PC-3 (cell line): ENCODE measurements around the gene TNFSF8. TPM values are rescaled to one million over a fixed set of nuclear protein-coding genes. Genes with fewer than 3 reads are reported as not detected.

ENCODE experiments used
- ATAC-seq: fragments of 200-7000 bp; cut with Tn5 transposase; 2 replicates; pipeline ENCODE4 v1.9.1; 2020; ENCODE audit warnings: mild to moderate bottlenecking, moderate library complexity
- BruUV-seq: library from RNA; stranded (reverse); fragments of 400-500 nt; replicated peaks from 2 replicates; lab custom pipeline; 2021; lab: Mats Ljungman, UMichigan
- CTCF ChIA-PET: fragments of 300-600 bp; sonication (Branson Sonifier 250); formaldehyde crosslinking; loops from one replicate; lab custom pipeline; 2022; ENCODE audit warnings: antibody characterized with exemption; lab: Charles Lee
- POLR2A ChIA-PET: fragments of 300-600 bp; sonication (Branson Sonifier 250); formaldehyde crosslinking; loops from one replicate; lab custom pipeline; 2022; ENCODE audit warnings: antibody characterized with exemption; ENCODE audit not compliant: unreplicated experiment; lab: Charles Lee
- DNase-seq: peaks from one replicate; pipeline ENCODE4 v3.0.0-alpha.2; 2015
- H2AFZ ChIP-seq: fragments of 300-600 bp; sonication (generic); 2 replicates; pipeline ENCODE4 v1.6.0; 2016; ENCODE audit warnings: antibody characterized with exemption, low read length
- H3F3A ChIP-seq: fragments of 300-600 bp; sonication (generic); one replicate; pipeline ENCODE4 v1.6.0; 2017; ENCODE audit warnings: antibody characterized with exemption, low read length, control low read depth, mild to moderate bottlenecking; ENCODE audit not compliant: unreplicated experiment
- H3K27ac ChIP-seq: fragments of 300-600 bp; sonication (generic); 2 replicates; pipeline ENCODE4 v1.5.1; 2016; ENCODE audit warnings: mild to moderate bottlenecking, low read length
- H3K27me3 ChIP-seq: fragments of 300-600 bp; sonication (generic); 2 replicates; pipeline ENCODE4 v1.6.1; 2016; ENCODE audit warnings: low read length, mixed read lengths
- H3K36me3 ChIP-seq: fragments of 300-600 bp; sonication (generic); 2 replicates; pipeline ENCODE4 v1.6.1; 2016; ENCODE audit warnings: low read depth, mixed run types, low read length, mixed read lengths
- H3K4me1 ChIP-seq: fragments of 300-600 bp; sonication (generic); 2 replicates; pipeline ENCODE4 v1.5.1; 2016; ENCODE audit warnings: low read length; ENCODE audit not compliant: insufficient read depth
- H3K4me2 ChIP-seq: fragments of 300-600 bp; sonication (generic); 2 replicates; pipeline ENCODE4 v1.6.0; 2016; ENCODE audit warnings: low read length
- H3K4me3 ChIP-seq: fragments of 300-600 bp; sonication (generic); 2 replicates; pipeline ENCODE4 v1.5.1; 2016; ENCODE audit warnings: mild to moderate bottlenecking, low read length, mixed read lengths
- H3K79me2 ChIP-seq: fragments of 300-600 bp; sonication (generic); 2 replicates; pipeline ENCODE4 v1.6.1; 2017; ENCODE audit warnings: low read length, mixed read lengths
- H3K9ac ChIP-seq: fragments of 300-600 bp; sonication (generic); 2 replicates; pipeline ENCODE4 v1.6.0; 2016; ENCODE audit warnings: mild to moderate bottlenecking, low read length
- H3K9me2 ChIP-seq: fragments of 300-600 bp; sonication (generic); replicated peaks from 2 replicates; pipeline ENCODE4 v1.6.1; 2016; ENCODE audit warnings: mixed run types, low read length, mixed read lengths
- H3K9me3 ChIP-seq: fragments of 300-600 bp; sonication (generic); 2 replicates; pipeline ENCODE4 v1.6.1; 2016; ENCODE audit warnings: low read length, mixed read lengths
- H4K20me1 ChIP-seq: fragments of 300-600 bp; sonication (generic); 2 replicates; pipeline ENCODE4 v1.6.1; 2016; ENCODE audit warnings: low read length, mixed read lengths
- CTCF ChIP-seq: fragments of 300-600 bp; sonication (generic); conservative IDR thresholded peaks from 2 replicates; pipeline ENCODE4 v1.5.1; 2017; ENCODE audit warnings: antibody characterized with exemption, low read depth, mild to moderate bottlenecking, low read length
- EZH2 ChIP-seq: fragments of 300-600 bp; sonication (generic); IDR thresholded peaks from one replicate; pipeline ENCODE4 v1.6.1; 2017; ENCODE audit warnings: antibody characterized with exemption, mild to moderate bottlenecking, low read length; ENCODE audit not compliant: unreplicated experiment
- EZH2phosphoT487 ChIP-seq: fragments of 300-600 bp; sonication (generic); IDR thresholded peaks from 2 replicates; pipeline ENCODE4 v1.6.1; 2018; ENCODE audit warnings: mild to moderate bottlenecking, antibody characterized with exemption, low read length, borderline replicate concordance
- intact Hi-C: fragments of 100-400 bp; cut with micrococcal nuclease; formaldehyde crosslinking; loops from 2 replicates; pipeline ENCODE4 v1.9.0; 2023
- total RNA-seq: library from RNA; depleted of rRNA; stranded (reverse); fragments of >200 nt; gene quantifications from 2 replicates; pipeline ENCODE4 v1.2.3, GENCODE V29; 2014

TNFSF8 gene
- total RNA-seq, 1 experiment from 2014 or later: not detected

- CTCF ChIA-PET: no interaction called here
- H2AFZ ChIP-seq: no peak overlapping the region
- TF ChIP-seq EZH2: no peak
- no peak for TF ChIP-seq CTCF
- no peak for TF ChIP-seq EZH2phosphoT487
Observed at GRCh38 chr9:114880291-114880745, 50.1 kb downstream of the TNFSF8 start.

GRCh38 chr9:114878879-114879564, 51.4 kb downstream of the TNFSF8 start:
- Histone ChIP-seq H3K36me3 (no peaks in the 10 kb centered on the region), H3K27ac (no peak overlapping the region), H3K79me2 (no peaks in the 10 kb centered on the region), H3K27me3 (no peaks in the 10 kb centered on the region), H4K20me1 (no peaks in the 10 kb centered on the region), H3K4me3 (no peak overlapping the region), H3F3A (peaks cover under 1% of the 10 kb centered on the region), H3K9me3 (no peaks in the 10 kb centered on the region), H3K9me2 (no peaks in the 10 kb centered on the region), H3K4me1 (peaks cover 8% of the 10 kb centered on the region; the same call in 1 of the 2 replicates), H3K9ac (no peak overlapping the region), H3K4me2 (no peak overlapping the region), H2AFZ (no peak overlapping the region)
- DNase-seq (no peak), ATAC-seq (no peak)
- ChIA-PET CTCF (no interaction called here), POLR2A (no interaction called here)
- intact Hi-C loops: no loop called here
- TF ChIP-seq EZH2phosphoT487: no peak
- no peak for TF ChIP-seq CTCF
- no peak for TF ChIP-seq EZH2
- no TSS peak for BruUV-seq

More at GRCh38 chr9:114880291-114880745, 50.1 kb downstream of the TNFSF8 start:
- Histone ChIP-seq H3K27ac (no peak overlapping the region), H3K9ac (no peak overlapping the region), H4K20me1 (no peaks in the 10 kb centered on the region), H3K27me3 (no peaks in the 10 kb centered on the region), H3K4me3 (no peak overlapping the region), H3K4me2 (no peak overlapping the region), H3K36me3 (no peaks in the 10 kb centered on the region), H3K4me1 (peaks cover 19% of the 10 kb centered on the region), H3K9me3 (no peaks in the 10 kb centered on the region), H3K79me2 (no peaks in the 10 kb centered on the region), H3F3A (peaks cover 6% of the 10 kb centered on the region), H3K9me2 (no peaks in the 10 kb centered on the region)
- BruUV-seq: no TSS peak
- intact Hi-C loops: no loop called here
- POLR2A ChIA-PET: no interaction called here
- DNase-seq: no peak
- no peak for ATAC-seq

GRCh38 chr9:114869845-114870244, 60.5 kb downstream of the TNFSF8 start:
- no peak for TF ChIP-seq EZH2
- no peak for TF ChIP-seq CTCF
- TF ChIP-seq EZH2phosphoT487: no peak
- intact Hi-C loops: no loop called here
- H3K9ac ChIP-seq: no peak overlapping the region
- no peaks in the 10 kb centered on the region for H3K27me3 ChIP-seq
- peaks cover 13% of the 10 kb centered on the region for H3K4me1 ChIP-seq
- H3K79me2 ChIP-seq: no peaks in the 10 kb centered on the region
- H3K9me2 ChIP-seq: no peaks in the 10 kb centered on the region
- peak; percentile 55 for DNase-seq
- H4K20me1 ChIP-seq: no peaks in the 10 kb centered on the region
- BruUV-seq: no TSS peak
- no peaks in the 10 kb centered on the region for H3K9me3 ChIP-seq
- ChIA-PET CTCF (no interaction called here), POLR2A (no interaction called here)
- no peaks in the 10 kb centered on the region for H3F3A ChIP-seq
- no peaks in the 10 kb centered on the region for H3K36me3 ChIP-seq
- H3K4me2 ChIP-seq: peak overlapping the region; percentile 64
- H3K27ac ChIP-seq: no peak overlapping the region
- no peak overlapping the region for H3K4me3 ChIP-seq
- peak; percentile 63 for ATAC-seq
- no peak overlapping the region for H2AFZ ChIP-seq
